GM12873 (cell line): ENCODE measurements around the gene SULT4A1.

Source experiments
- TF ChIP-seq, protein P1 (sequence below): IDR thresholded peaks from 2 replicates; pipeline ENCODE4 v1.5.1; 2012; ENCODE audit warnings: low read depth, mild to moderate bottlenecking, moderate library complexity, low read length, control low read depth; ENCODE audit not compliant: insufficient read depth; ENCODE audit errors: missing control alignments

SULT4A1 gene

GRCh38 chr22:43817402-43817801 is 44.9 kb downstream of the SULT4A1 start:
- TF ChIP-seq, protein P1, sequence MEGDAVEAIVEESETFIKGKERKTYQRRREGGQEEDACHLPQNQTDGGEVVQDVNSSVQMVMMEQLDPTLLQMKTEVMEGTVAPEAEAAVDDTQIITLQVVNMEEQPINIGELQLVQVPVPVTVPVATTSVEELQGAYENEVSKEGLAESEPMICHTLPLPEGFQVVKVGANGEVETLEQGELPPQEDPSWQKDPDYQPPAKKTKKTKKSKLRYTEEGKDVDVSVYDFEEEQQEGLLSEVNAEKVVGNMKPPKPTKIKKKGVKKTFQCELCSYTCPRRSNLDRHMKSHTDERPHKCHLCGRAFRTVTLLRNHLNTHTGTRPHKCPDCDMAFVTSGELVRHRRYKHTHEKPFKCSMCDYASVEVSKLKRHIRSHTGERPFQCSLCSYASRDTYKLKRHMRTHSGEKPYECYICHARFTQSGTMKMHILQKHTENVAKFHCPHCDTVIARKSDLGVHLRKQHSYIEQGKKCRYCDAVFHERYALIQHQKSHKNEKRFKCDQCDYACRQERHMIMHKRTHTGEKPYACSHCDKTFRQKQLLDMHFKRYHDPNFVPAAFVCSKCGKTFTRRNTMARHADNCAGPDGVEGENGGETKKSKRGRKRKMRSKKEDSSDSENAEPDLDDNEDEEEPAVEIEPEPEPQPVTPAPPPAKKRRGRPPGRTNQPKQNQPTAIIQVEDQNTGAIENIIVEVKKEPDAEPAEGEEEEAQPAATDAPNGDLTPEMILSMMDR = no peak

GRCh38 chr22:43814264-43814663 is 48.0 kb downstream of the SULT4A1 start:
- TF ChIP-seq, protein P1 = no peak

- TF ChIP-seq, protein P1 = no peak
Measured at GRCh38 chr22:43812890-43813289, 49.4 kb downstream of the SULT4A1 start.

GRCh38 chr22:43812149-43812842 is 50.0 kb downstream of the SULT4A1 start, which contains the start of gene EFCAB6:
Gene EFCAB6, minus strand, starts transcription at chr22:43812305. Its CDS starts 29,987 bp downstream, at chr22:43782318.
- TF ChIP-seq, protein P1 = no peak

GRCh38 chr22:43811777-43812148 is 50.5 kb downstream of the SULT4A1 start:
- TF ChIP-seq, protein P1 = no peak

- TF ChIP-seq, protein P1 = no peak
Measured at GRCh38 chr22:43802897-43803495, 59.3 kb downstream of the SULT4A1 start.

DNA sequence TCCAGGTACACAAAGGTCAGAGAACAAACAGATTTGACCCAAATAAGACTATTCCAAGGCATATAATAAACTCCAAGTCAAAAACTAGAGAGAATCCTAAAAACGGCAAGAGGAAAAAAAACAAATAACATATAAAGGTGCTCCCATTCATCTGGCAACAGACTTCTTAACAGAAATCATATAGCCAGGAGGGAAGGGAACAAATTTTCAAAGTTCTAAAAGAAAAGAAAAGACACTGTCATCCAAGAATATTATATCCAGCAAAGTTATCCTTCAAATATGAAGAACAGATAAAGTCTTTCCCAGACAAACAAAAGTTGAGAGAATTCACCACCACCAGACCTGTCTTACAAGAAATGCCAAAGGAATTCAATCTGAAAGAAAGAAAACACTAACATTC is 61.3 kb downstream of the SULT4A1 start:
- TF ChIP-seq, protein P1 = no peak
